HepG2 (cell line): ENCODE measurements around the gene WDR81. TPM values are rescaled to one million over a fixed set of nuclear protein-coding genes. Genes with fewer than 3 reads are reported as not detected.
A peak's percentile ranks its signal among the peaks of the same experiment; 100 is the strongest.

Source experiments
- CBX2 ChIP-seq, 2 experiments: fragments of 200-600 bp in 1 of 2; sonication (generic); formaldehyde crosslinking in 1 of 2; IDR thresholded peaks; 2 replicates each; pipeline versions ENCODE4 v1.7.0 to v1.8.1; 2018 to 2022; ENCODE audit warnings: low read depth in 2 of 2, low read length in 1 of 2, mild to moderate bottlenecking in 1 of 2, missing genetic modification reagents in 1 of 2
- CSRNP1 ChIP-seq: sonication (generic); formaldehyde crosslinking; IDR thresholded peaks from 2 replicates; pipeline ENCODE4 v1.8.1; 2023; ENCODE audit warnings: mild to moderate bottlenecking, missing genetic modification reagents
- KDM6A ChIP-seq: IDR thresholded peaks from 2 replicates; pipeline ENCODE4 v1.6.1; 2016; ENCODE audit warnings: low read depth
- MZF1 ChIP-seq: sonication (generic); formaldehyde crosslinking; IDR thresholded peaks from 2 replicates; pipeline ENCODE4 v1.8.1; 2023; ENCODE audit warnings: mild to moderate bottlenecking, missing genetic modification reagents, borderline replicate concordance
- NPAS2 ChIP-seq: sonication (generic); formaldehyde crosslinking; IDR thresholded peaks from 2 replicates; pipeline ENCODE4 v1.8.0; 2022; ENCODE audit warnings: mild to moderate bottlenecking, missing genetic modification reagents, borderline replicate concordance
- NR0B2 ChIP-seq: sonication (generic); formaldehyde crosslinking; IDR thresholded peaks from 2 replicates; pipeline ENCODE4 v1.4.0; 2020; ENCODE audit warnings: mild to moderate bottlenecking, missing genetic modification reagents
- SALL1 ChIP-seq: sonication (generic); formaldehyde crosslinking; IDR thresholded peaks from 2 replicates; pipeline ENCODE4 v1.8.0; 2022; ENCODE audit warnings: mild to moderate bottlenecking, missing genetic modification reagents
- SIX1 ChIP-seq: sonication (generic); formaldehyde crosslinking; IDR thresholded peaks from 2 replicates; pipeline ENCODE4 v1.4.0; 2020; ENCODE audit warnings: missing genetic modification reagents, borderline replicate concordance
- TEAD2 ChIP-seq: sonication (generic); formaldehyde crosslinking; IDR thresholded peaks from 2 replicates; pipeline ENCODE4 v1.9.0; 2021; ENCODE audit warnings: missing genetic modification reagents
- WIZ ChIP-seq: sonication (generic); formaldehyde crosslinking; IDR thresholded peaks from 2 replicates; pipeline ENCODE4 v1.5.1; 2020; ENCODE audit warnings: mild to moderate bottlenecking, missing genetic modification reagents
- ZNF17 ChIP-seq: sonication (generic); formaldehyde crosslinking; IDR thresholded peaks from 2 replicates; pipeline ENCODE4 v1.5.0; 2020; ENCODE audit warnings: mild to moderate bottlenecking, missing genetic modification reagents
- ZNF724P ChIP-seq: sonication (generic); formaldehyde crosslinking; IDR thresholded peaks from 2 replicates; pipeline ENCODE4 v1.8.0; 2022; ENCODE audit warnings: missing genetic modification reagents, borderline replicate concordance
- ZNF737 ChIP-seq: sonication (generic); formaldehyde crosslinking; IDR thresholded peaks from 2 replicates; pipeline ENCODE4 v1.5.0; 2020; ENCODE audit warnings: missing genetic modification reagents, mild to moderate bottlenecking, borderline replicate concordance
- polyA plus RNA-seq, 8 experiments: library from polyadenylated mRNA; depleted of rRNA in 3 of 8; stranded (reverse) in 7 of 8; unstranded in 1 of 8; fragments of >200 nt; fragmentation: Illumina TruSeq in 4 of 8; extraction: Trizol in 4 of 8; gene quantifications; 2 replicates each; pipeline versions ENCODE4 v1.2.1 to v1.2.3, GENCODE V29; 2011 to 2016; ENCODE audit warnings: low read depth in 4 of 8, missing spikeins in 1 of 8, mixed read lengths in 1 of 8; ENCODE audit not compliant: insufficient read depth in 1 of 8
- total RNA-seq, 5 experiments: library from RNA; depleted of rRNA; stranded (reverse); fragments of >200 nt; fragmentation: Illumina TruSeq; extraction: Trizol; gene quantifications; 2 replicates each; pipeline ENCODE4 v1.2.3, GENCODE V29; 2016; ENCODE audit warnings: low read depth in 1 of 5
- TF ChIP-seq, protein P1 (sequence below): sonication (generic); formaldehyde crosslinking; IDR thresholded peaks from 2 replicates; pipeline ENCODE4 v1.8.1; 2023; ENCODE audit warnings: mild to moderate bottlenecking, missing genetic modification reagents
- TF ChIP-seq, protein P2 (sequence below): sonication (generic); formaldehyde crosslinking; IDR thresholded peaks from 2 replicates; pipeline ENCODE4 v1.4.0; 2020; ENCODE audit warnings: missing genetic modification reagents, borderline replicate concordance
- TF ChIP-seq, protein P3 (sequence below), 2 experiments: IDR thresholded peaks; 2 replicates each; pipeline ENCODE4 v1.6.1; 2011 to 2012; ENCODE audit warnings: low read length in 2 of 2, borderline replicate concordance in 1 of 2, low read depth in 1 of 2, mild to moderate bottlenecking in 1 of 2, moderate library complexity in 1 of 2
- TF ChIP-seq, protein P4 (sequence below): sonication (generic); formaldehyde crosslinking; IDR thresholded peaks from 2 replicates; pipeline ENCODE4 v1.4.0; 2020; ENCODE audit warnings: missing genetic modification reagents

Gene WDR81
- total and polyA plus RNA-seq, 2 of the 13 experiments (the other 11 are each of a cell fraction or from before 2014, with no cell fraction given): 9.1 to 16.7 TPM

- TF ChIP-seq, protein P1, sequence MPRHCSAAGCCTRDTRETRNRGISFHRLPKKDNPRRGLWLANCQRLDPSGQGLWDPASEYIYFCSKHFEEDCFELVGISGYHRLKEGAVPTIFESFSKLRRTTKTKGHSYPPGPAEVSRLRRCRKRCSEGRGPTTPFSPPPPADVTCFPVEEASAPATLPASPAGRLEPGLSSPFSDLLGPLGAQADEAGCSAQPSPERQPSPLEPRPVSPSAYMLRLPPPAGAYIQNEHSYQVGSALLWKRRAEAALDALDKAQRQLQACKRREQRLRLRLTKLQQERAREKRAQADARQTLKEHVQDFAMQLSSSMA (CRISPR knock-in tag): peak; percentile 76; the same call in 1 of the 2 replicates
- TF ChIP-seq ZNF737 (no peak), NPAS2 (CRISPR knock-in tag) (no peak), TEAD2 (CRISPR knock-in tag) (no peak), CBX2 (IDR thresholded peaks at IDR 0.05; ENCODE audit: low read depth, low read length) (no peak), CBX2 (CRISPR knock-in tag; IDR thresholded peaks at IDR 0.05; ENCODE audit: low read depth) (no peak), SALL1 (CRISPR knock-in tag) (peak; percentile 64), MZF1 (CRISPR knock-in tag) (no peak), KDM6A (CRISPR knock-in tag) (no peak), WIZ (no peak), ZNF724P (no peak), SIX1 (CRISPR knock-in tag) (no peak), ZNF17 (CRISPR knock-in tag) (no peak), CSRNP1 (CRISPR knock-in tag) (peak; percentile 57), NR0B2 (peak; percentile 55; the same call in 1 of the 2 replicates)
- TF ChIP-seq, protein P2, sequence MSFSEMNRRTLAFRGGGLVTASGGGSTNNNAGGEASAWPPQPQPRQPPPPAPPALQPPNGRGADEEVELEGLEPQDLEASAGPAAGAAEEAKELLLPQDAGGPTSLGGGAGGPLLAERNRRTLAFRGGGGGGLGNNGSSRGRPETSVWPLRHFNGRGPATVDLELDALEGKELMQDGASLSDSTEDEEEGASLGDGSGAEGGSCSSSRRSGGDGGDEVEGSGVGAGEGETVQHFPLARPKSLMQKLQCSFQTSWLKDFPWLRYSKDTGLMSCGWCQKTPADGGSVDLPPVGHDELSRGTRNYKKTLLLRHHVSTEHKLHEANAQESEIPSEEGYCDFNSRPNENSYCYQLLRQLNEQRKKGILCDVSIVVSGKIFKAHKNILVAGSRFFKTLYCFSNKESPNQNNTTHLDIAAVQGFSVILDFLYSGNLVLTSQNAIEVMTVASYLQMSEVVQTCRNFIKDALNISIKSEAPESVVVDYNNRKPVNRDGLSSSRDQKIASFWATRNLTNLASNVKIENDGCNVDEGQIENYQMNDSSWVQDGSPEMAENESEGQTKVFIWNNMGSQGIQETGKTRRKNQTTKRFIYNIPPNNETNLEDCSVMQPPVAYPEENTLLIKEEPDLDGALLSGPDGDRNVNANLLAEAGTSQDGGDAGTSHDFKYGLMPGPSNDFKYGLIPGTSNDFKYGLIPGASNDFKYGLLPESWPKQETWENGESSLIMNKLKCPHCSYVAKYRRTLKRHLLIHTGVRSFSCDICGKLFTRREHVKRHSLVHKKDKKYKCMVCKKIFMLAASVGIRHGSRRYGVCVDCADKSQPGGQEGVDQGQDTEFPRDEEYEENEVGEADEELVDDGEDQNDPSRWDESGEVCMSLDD (CRISPR knock-in tag): no peak
- TF ChIP-seq, protein P3, sequence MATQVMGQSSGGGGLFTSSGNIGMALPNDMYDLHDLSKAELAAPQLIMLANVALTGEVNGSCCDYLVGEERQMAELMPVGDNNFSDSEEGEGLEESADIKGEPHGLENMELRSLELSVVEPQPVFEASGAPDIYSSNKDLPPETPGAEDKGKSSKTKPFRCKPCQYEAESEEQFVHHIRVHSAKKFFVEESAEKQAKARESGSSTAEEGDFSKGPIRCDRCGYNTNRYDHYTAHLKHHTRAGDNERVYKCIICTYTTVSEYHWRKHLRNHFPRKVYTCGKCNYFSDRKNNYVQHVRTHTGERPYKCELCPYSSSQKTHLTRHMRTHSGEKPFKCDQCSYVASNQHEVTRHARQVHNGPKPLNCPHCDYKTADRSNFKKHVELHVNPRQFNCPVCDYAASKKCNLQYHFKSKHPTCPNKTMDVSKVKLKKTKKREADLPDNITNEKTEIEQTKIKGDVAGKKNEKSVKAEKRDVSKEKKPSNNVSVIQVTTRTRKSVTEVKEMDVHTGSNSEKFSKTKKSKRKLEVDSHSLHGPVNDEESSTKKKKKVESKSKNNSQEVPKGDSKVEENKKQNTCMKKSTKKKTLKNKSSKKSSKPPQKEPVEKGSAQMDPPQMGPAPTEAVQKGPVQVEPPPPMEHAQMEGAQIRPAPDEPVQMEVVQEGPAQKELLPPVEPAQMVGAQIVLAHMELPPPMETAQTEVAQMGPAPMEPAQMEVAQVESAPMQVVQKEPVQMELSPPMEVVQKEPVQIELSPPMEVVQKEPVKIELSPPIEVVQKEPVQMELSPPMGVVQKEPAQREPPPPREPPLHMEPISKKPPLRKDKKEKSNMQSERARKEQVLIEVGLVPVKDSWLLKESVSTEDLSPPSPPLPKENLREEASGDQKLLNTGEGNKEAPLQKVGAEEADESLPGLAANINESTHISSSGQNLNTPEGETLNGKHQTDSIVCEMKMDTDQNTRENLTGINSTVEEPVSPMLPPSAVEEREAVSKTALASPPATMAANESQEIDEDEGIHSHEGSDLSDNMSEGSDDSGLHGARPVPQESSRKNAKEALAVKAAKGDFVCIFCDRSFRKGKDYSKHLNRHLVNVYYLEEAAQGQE (IDR thresholded peaks at IDR 0.05; ENCODE audit: borderline replicate concordance in 1 of 2, low read depth in 1 of 2, low read length in 2 of 2): no peak
- TF ChIP-seq, protein P4, sequence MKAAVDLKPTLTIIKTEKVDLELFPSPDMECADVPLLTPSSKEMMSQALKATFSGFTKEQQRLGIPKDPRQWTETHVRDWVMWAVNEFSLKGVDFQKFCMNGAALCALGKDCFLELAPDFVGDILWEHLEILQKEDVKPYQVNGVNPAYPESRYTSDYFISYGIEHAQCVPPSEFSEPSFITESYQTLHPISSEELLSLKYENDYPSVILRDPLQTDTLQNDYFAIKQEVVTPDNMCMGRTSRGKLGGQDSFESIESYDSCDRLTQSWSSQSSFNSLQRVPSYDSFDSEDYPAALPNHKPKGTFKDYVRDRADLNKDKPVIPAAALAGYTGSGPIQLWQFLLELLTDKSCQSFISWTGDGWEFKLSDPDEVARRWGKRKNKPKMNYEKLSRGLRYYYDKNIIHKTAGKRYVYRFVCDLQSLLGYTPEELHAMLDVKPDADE (CRISPR knock-in tag): no peak
These were observed 39.9 kb upstream of the WDR81 start, which contains the start of gene PRPF8 (continued) for GRCh38 chr17:1684378-1685189.
